GM12874 (cell line): Measurements from ENCODE around the gene HOXD13.

Experiments
- CTCF ChIP-seq: IDR thresholded peaks from 2 replicates; pipeline ENCODE4 v1.5.1; 2011; ENCODE audit warnings: low read depth, mild to moderate bottlenecking, control low read depth, low read length, moderate library complexity; ENCODE audit not compliant: insufficient read depth

The HOXD13 gene

GRCh38 chr2:176098366-176099158, 6.0 kb downstream of the HOXD13 start:
- no peak for TF ChIP-seq CTCF

- TF ChIP-seq CTCF: no peak
Measured at GRCh38 chr2:176099159-176099727, 6.7 kb downstream of the HOXD13 start.

- no peak for TF ChIP-seq CTCF
Measured at GRCh38 chr2:176099728-176100546, 7.4 kb downstream of the HOXD13 start, which contains the start of gene HOXD12. Gene HOXD12 (plus strand): TSS chr2:176099795. CDS start chr2:176099802, 7 bp downstream.

- no peak for TF ChIP-seq CTCF
Measured at GRCh38 chr2:176100547-176101140, 8.1 kb downstream of the HOXD13 start.

GRCh38 chr2:176101216-176101830, 8.8 kb downstream of the HOXD13 start:
- no peak for TF ChIP-seq CTCF

- TF ChIP-seq CTCF: no peak
Measured at GRCh38 chr2:176101842-176102241, 9.3 kb downstream of the HOXD13 start.
